HL-60 (cell line): ENCODE results near the gene ZNF473.
"Not testable (repeated sequence)": the region's sequence is repeated elsewhere in the genome, so short reads cannot be mapped to it uniquely, and the experiment has no call there.

Experiments
- DNase-seq, 2 experiments: peaks; one replicate each; pipeline ENCODE4 v3.0.0-alpha.2; 2010 to 2020; ENCODE audit warnings: low read depth in 1 of 2, low spot score in 1 of 2
- H3K27ac ChIP-seq: fragments of 250-450 bp; sonication (Bioruptor Pico); replicated peaks from 2 replicates; pipeline ENCODE4 v1.5.1; 2020; ENCODE audit warnings: mild to moderate bottlenecking, moderate library complexity
- H3K27me3 ChIP-seq: fragments of 250-450 bp; sonication (Bioruptor Pico); 2 replicates; pipeline ENCODE4 v1.5.1; 2021; ENCODE audit warnings: mild to moderate bottlenecking, moderate library complexity; ENCODE audit not compliant: insufficient read depth, poor library complexity, severe bottlenecking
- H3K4me3 ChIP-seq: replicated peaks from 2 replicates; pipeline ENCODE4 v1.5.1; 2011; ENCODE audit warnings: mild to moderate bottlenecking, control low read depth, low read length; ENCODE audit not compliant: insufficient read depth
- CTCF ChIP-seq: IDR thresholded peaks from one replicate; pipeline ENCODE4 v1.5.1; 2011; ENCODE audit warnings: low read length, control low read depth, inconsistent platforms; ENCODE audit not compliant: insufficient read depth
- GABPA ChIP-seq: IDR thresholded peaks from 2 replicates; pipeline ENCODE4 v1.6.1; 2012; ENCODE audit warnings: low read depth
- POLR2AphosphoS5 ChIP-seq: IDR thresholded peaks from 2 replicates; pipeline ENCODE4 v1.6.1; 2012; ENCODE audit warnings: low read depth
- REST ChIP-seq: IDR thresholded peaks from 2 replicates; pipeline ENCODE4 v1.6.1; 2012; ENCODE audit warnings: low read depth; ENCODE audit not compliant: insufficient replicate concordance
- SPI1 ChIP-seq: IDR thresholded peaks from 2 replicates; pipeline ENCODE4 v1.6.1; 2012; ENCODE audit warnings: low read depth, mild to moderate bottlenecking, borderline replicate concordance

The ZNF473 gene

GRCh38 chr19:50060107-50060506, 34.3 kb downstream of the ZNF473 start:
- DNase-seq, result no peak
- no peaks in the 10 kb centered on the region for H3K27me3 ChIP-seq
- no peak overlapping the region for H3K4me3 ChIP-seq
- TF ChIP-seq POLR2AphosphoS5 (no peak), CTCF (no peak)
- H3K27ac ChIP-seq, result no peak overlapping the region

GRCh38 chr19:50061650-50062049, 35.8 kb downstream of the ZNF473 start:
- DNase-seq, result no peak
- H3K4me3 ChIP-seq, result no peak overlapping the region
- no peaks in the 10 kb centered on the region for H3K27me3 ChIP-seq
- no peak overlapping the region for H3K27ac ChIP-seq
- TF ChIP-seq POLR2AphosphoS5 (no peak), REST (no peak)

DNA sequence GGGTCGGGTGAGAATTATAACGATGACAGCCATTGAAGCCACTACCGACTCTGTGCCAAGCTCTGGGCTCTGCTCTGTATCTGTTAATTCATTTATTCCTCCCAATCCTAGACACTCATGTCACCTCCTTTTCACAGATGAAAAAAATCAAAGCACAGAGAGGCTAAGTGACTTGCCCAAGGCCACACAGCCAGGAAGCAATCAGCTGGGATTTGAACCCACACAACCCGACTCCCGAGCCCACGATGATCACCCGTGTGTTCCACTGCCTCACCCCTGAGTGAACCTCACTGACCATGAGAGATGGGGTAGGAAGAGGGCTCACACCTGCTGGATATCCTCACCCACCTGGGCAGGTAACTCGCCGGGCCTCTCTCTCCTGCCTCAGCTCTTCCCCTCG, 40.1 kb downstream of the ZNF473 start:
- H3K4me3 ChIP-seq, result no peak overlapping the region
- no peak for DNase-seq
- no peak for TF ChIP-seq REST
- no peak for TF ChIP-seq POLR2AphosphoS5
- TF ChIP-seq CTCF, result no peak
- no peak for TF ChIP-seq SPI1
- TF ChIP-seq GABPA, result no peak
- H3K27me3 ChIP-seq, result no peaks in the 10 kb centered on the region
- H3K27ac ChIP-seq, result no peak overlapping the region

DNA sequence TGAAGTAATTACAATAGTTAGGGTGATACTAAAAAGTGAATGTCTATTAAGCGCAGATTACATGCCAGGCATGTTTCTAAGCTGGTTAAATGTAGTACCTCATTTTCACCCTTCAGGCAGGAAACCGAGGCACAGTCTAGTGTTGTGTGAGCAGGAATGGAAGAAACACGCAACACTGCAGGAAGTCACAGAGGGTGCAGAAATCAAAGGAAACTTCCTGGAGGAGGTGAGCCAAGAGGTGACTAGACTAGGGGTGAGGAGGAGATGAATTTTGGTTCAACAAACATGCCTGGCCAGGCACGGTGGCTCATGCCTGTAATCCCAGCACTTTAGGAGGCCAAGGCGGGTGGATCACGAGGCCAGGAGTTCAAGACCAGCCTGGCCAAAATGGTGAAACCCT, 41.8 kb downstream of the ZNF473 start:
- Histone ChIP-seq H3K4me3 (no peak overlapping the region), H3K27me3 (no peaks in the 10 kb centered on the region), H3K27ac (no peak overlapping the region)
- TF ChIP-seq REST (no peak), SPI1 (no peak)
- DNase-seq, result no peak

- H3K27me3 ChIP-seq, DNase-seq, H3K4me3 ChIP-seq, H3K27ac ChIP-seq: not testable (repeated sequence)
Observed at GRCh38 chr19:50068382-50068781, 42.6 kb downstream of the ZNF473 start.

GRCh38 chr19:50075076-50075475, 49.3 kb downstream of the ZNF473 start:
- not testable (repeated sequence) for DNase-seq, H3K4me3 ChIP-seq, H3K27me3 ChIP-seq, H3K27ac ChIP-seq

GRCh38 chr19:50075644-50076372, 50.0 kb downstream of the ZNF473 start:
- not testable (repeated sequence) for H3K27me3 ChIP-seq, H3K4me3 ChIP-seq, DNase-seq, H3K27ac ChIP-seq
